Thymus (tissue), 11 donors: ENCODE measurements around the gene SEC24B. TPM values are rescaled to one million over a fixed set of nuclear protein-coding genes. Genes with fewer than 3 reads are reported as not detected.
"Not testable (repeated sequence)": the region's sequence is repeated elsewhere in the genome, so short reads cannot be mapped to it uniquely, and the experiment has no call there.

ENCODE experiments used
- DNase-seq, 9 donors: peaks; one replicate each; pipeline ENCODE4 v3.0.0-alpha.2; 2013; ENCODE audit warnings: low spot score in 9 of 9, low read depth in 6 of 9, missing footprints in 1 of 9
- H3K27ac ChIP-seq, 2 donors: one replicate each; pipeline ENCODE4 v1.5.1; 2013; ENCODE audit warnings: control low read depth in 1 of 2, low read depth in 1 of 2, low read length in 1 of 2, mild to moderate bottlenecking in 1 of 2, moderate library complexity in 1 of 2
- H3K27me3 ChIP-seq, 2 donors: one replicate each; pipeline ENCODE4 v1.5.1; 2013; ENCODE audit warnings: low read length in 1 of 2; ENCODE audit not compliant: control insufficient read depth in 2 of 2, insufficient read depth in 1 of 2
- H3K36me3 ChIP-seq, 2 donors: one replicate each; pipeline ENCODE4 v1.5.1; 2013; ENCODE audit warnings: low read length in 1 of 2, mild to moderate bottlenecking in 1 of 2, moderate library complexity in 1 of 2; ENCODE audit not compliant: control insufficient read depth in 2 of 2, insufficient read depth in 2 of 2
- H3K4me1 ChIP-seq, 2 donors: one replicate each; pipeline ENCODE4 v1.5.1; 2013; ENCODE audit warnings: low read length in 2 of 2; ENCODE audit not compliant: control insufficient read depth in 2 of 2, insufficient read depth in 2 of 2
- H3K4me3 ChIP-seq, 2 donors: one replicate each; pipeline ENCODE4 v1.5.1; 2013; ENCODE audit warnings: low read length in 2 of 2, control low read depth in 1 of 2, mild to moderate bottlenecking in 1 of 2
- H3K9me3 ChIP-seq, 2 donors: one replicate each; pipeline ENCODE4 v1.5.1; 2013; ENCODE audit warnings: low read length in 1 of 2, mild to moderate bottlenecking in 1 of 2; ENCODE audit not compliant: control insufficient read depth in 2 of 2, insufficient read depth in 1 of 2
- WGBS: extraction: QIAGEN DNeasy Blood & Tissue Kit; methylation state at CpG from one replicate; pipeline ENCODE4 v1.1.7; 2013; 5-methylcytosine and 5-hydroxymethylcytosine counted together
- polyA plus RNA-seq: library from polyadenylated mRNA; stranded (reverse); fragments of 200-250 nt; gene quantifications from one replicate; pipeline ENCODE4 v1.2.3, GENCODE V29; 2013
- total RNA-seq: library from RNA; stranded (reverse); fragments of 120-200 nt; gene quantifications from one replicate; pipeline ENCODE4 v1.2.4, GENCODE V29; 2013
- donor health status: healthy.

SEC24B gene
- total and polyA plus RNA-seq, 2 donors, result 15.3 to 21.3 TPM

DNA sequence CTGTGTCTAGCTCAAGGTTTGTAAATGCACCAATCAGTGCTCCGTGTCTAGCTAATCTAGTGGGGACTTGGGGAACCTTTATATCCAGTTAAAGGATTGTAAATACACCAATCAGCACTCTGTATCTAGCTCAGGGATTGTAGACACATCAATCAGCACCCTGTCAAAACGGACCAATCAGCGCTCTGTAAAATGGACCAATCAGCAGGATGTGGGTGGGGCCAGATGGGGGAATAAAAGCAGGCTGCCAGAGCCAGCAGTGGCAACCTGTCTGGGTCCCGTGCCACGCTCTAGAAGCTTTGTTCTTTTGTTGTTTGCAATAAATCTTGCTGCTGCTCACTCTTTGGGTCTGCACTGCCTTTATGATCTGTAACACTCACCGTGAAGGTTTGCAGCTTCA is 124.5 kb downstream of the SEC24B start:
- WGBS, result 89% methylated on average over 6 of the region's 6 CpGs
- DNase-seq, H3K4me3 ChIP-seq, H3K27ac ChIP-seq, H3K36me3 ChIP-seq, H3K27me3 ChIP-seq: not testable (repeated sequence)
- peaks cover 0 to 11% of the 10 kb centered on the region in 2 donors for H3K9me3 ChIP-seq
- peaks cover 9 to 15% of the 10 kb centered on the region in 2 donors for H3K4me1 ChIP-seq

GRCh38 chr4:109559625-109559982 is 126.0 kb downstream of the SEC24B start:
- Histone ChIP-seq H3K36me3 (peaks cover 0 to 2% of the 10 kb centered on the region in 2 donors), H3K4me1 (peaks cover 11 to 15% of the 10 kb centered on the region in 2 donors), H3K27ac (peak overlapping the region; percentile 59 to 97), H3K4me3 (peak overlapping the region; percentile 86 to 93), H3K9me3 (peaks cover 0 to 11% of the 10 kb centered on the region in 2 donors), H3K27me3 (no peaks in the 10 kb centered on the region)
- 3% methylated on average over 27 of the region's 27 CpGs for WGBS
- peak in 3 of 9 donors; percentile 6 to 38 (median 23) for DNase-seq

GRCh38 chr4:109559983-109560686 is 126.5 kb downstream of the SEC24B start, which contains the start of gene MCUB:
MCUB (plus strand) TSS chr4:109560246; CDS start chr4:109560338, 92 bp downstream.
- peak within 1 kb of the TSS; percentile 97 to 98 for H3K27ac ChIP-seq
- WGBS, result under 1% methylated on average over 73 of the region's 73 CpGs
- peak within 1 kb of the TSS; percentile 86 to 93 for H3K4me3 ChIP-seq
- H3K36me3 ChIP-seq, result peaks cover 0 to 4% of the 10 kb centered on the region in 2 donors
- H3K4me1 ChIP-seq, result peaks cover 11 to 15% of the 10 kb centered on the region in 2 donors
- H3K27me3 ChIP-seq, result no peaks in the 10 kb centered on the region
- peaks cover 0 to 11% of the 10 kb centered on the region in 2 donors for H3K9me3 ChIP-seq
- peak; percentile 55 to 94 (median 81) for DNase-seq

DNA sequence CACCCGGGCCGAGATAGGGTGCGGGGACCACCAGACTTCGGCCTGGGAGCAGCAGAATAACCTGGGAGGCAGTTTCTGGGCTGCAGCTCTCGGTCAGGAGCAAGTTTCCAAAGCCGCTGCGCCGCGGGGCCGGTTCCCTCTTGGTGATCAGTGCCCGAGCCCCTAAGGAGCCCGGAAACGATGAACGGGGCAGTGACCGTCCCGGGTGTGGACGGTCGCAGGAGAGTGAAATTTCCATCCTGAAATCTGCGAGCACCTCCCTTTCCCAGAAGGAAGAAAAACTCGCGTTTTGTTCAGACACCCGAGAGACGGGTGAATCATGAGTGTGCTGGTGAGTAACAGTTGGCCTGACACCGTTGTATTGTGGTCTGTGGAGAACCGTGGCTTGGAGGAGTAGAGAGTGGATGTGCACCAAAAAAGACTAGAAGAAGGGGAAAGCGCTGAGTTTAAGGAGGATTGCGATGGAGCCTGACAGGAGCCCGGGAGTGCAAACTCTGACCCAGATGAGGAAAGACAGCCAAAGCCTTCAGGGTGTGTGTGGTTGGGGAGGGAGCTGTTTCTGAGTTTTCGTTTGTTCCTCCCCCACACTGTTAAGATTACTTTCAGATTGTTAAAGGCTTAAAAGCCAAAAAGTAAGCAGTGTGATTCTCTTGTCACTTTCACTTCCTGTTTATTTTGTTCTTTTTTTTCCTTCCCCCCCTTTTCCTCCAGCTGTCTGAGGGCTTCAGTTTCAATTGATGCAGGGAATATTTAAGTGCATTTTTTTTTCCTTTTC is 127.3 kb downstream of the SEC24B start:
- H3K4me3 ChIP-seq, result peak overlapping the region; percentile 86 to 93
- H3K9me3 ChIP-seq, result peaks cover 0 to 11% of the 10 kb centered on the region in 2 donors
- under 1% methylated on average over 29 of the region's 29 CpGs for WGBS
- H3K4me1 ChIP-seq, result peaks cover 11 to 15% of the 10 kb centered on the region in 2 donors
- peak; percentile 51 to 89 (median 70) for DNase-seq
- no peaks in the 10 kb centered on the region for H3K27me3 ChIP-seq
- peak overlapping the region; percentile 97 to 98 for H3K27ac ChIP-seq
- peaks cover 0 to 4% of the 10 kb centered on the region in 2 donors for H3K36me3 ChIP-seq

- no peak overlapping the region for H3K27ac ChIP-seq
- H3K27me3 ChIP-seq, result no peaks in the 10 kb centered on the region
- peaks cover 0 to 6% of the 10 kb centered on the region in 2 donors for H3K9me3 ChIP-seq
- peaks cover 0 to 4% of the 10 kb centered on the region in 2 donors for H3K36me3 ChIP-seq
- H3K4me1 ChIP-seq, result peaks cover 11 to 15% of the 10 kb centered on the region in 2 donors
- WGBS, result 93% methylated on average over 6 of the region's 6 CpGs
- DNase-seq, result peak in 2 of 9 donors; percentile 12 to 20
- no peak overlapping the region for H3K4me3 ChIP-seq
These were observed 129.0 kb downstream of the SEC24B start for GRCh38 chr4:109562457-109563239.

- Histone ChIP-seq H3K27me3 (no peaks in the 10 kb centered on the region), H3K9me3 (peaks cover 0 to 2% of the 10 kb centered on the region in 2 donors), H3K4me3 (no peak overlapping the region), H3K4me1 (peaks cover 0 to 5% of the 10 kb centered on the region in 2 donors), H3K27ac (no peak overlapping the region), H3K36me3 (no peaks in the 10 kb centered on the region)
- no peak for DNase-seq
- 98% methylated on average over 3 of the region's 3 CpGs for WGBS
These were observed 137.9 kb downstream of the SEC24B start for GRCh38 chr4:109571494-109571893.

DNA sequence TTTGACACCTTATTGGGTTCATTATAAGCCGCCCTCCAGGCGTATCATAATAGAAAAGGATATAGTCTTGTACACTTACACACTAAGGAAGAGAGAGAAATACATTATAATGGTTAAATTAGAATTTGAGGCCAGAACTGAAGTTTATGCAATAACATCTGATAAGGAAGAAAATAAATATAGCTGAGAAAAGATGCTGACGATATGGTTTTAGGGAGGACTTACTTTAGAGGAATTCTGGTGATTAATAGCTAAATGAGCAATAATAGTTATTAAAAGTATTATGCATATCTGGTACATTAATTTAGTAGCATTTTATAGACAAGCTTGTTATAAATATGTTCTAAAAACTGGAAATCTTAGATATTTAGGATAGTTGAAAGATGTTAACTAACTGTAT is 138.5 kb downstream of the SEC24B start:
- no peak for DNase-seq
- Histone ChIP-seq H3K4me3 (no peak overlapping the region), H3K9me3 (peaks cover 0 to 2% of the 10 kb centered on the region in 2 donors), H3K27ac (no peak overlapping the region), H3K4me1 (peaks cover 0 to 5% of the 10 kb centered on the region in 2 donors), H3K36me3 (no peaks in the 10 kb centered on the region), H3K27me3 (no peaks in the 10 kb centered on the region)
- WGBS, result 98% methylated on average over 3 of the region's 3 CpGs

DNA sequence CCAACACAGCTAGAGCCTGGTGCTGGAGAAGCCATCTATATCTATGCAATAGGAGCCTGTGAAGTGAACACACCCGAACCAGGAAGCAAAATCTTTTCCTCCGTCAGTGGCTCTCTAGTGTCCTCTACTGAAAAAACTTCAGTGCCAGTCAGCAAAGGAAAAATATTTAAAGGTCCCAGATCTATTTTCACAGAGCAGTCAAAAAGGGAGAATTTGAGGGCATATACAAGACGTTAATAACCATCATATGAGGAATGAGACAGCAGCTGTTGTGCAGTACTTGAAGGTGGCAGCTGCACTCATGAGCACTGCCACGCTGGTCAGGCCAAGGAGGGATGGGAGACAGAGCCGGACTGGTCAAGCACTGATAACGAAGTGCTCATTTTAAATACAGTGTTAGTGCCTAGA is 140.8 kb downstream of the SEC24B start:
- no peak overlapping the region for H3K4me3 ChIP-seq
- peaks cover 0 to 2% of the 10 kb centered on the region in 2 donors for H3K9me3 ChIP-seq
- H3K27ac ChIP-seq, result no peak overlapping the region
- H3K27me3 ChIP-seq, result no peaks in the 10 kb centered on the region
- H3K36me3 ChIP-seq, result no peaks in the 10 kb centered on the region
- peak in 2 of 9 donors; percentile 18 to 45 for DNase-seq
- WGBS, result 91% methylated on average over 6 of the region's 6 CpGs
- H3K4me1 ChIP-seq, result peaks cover 0 to 5% of the 10 kb centered on the region in 2 donors
